ENCODE results near the gene PACS1.

The PACS1 gene

DNA sequence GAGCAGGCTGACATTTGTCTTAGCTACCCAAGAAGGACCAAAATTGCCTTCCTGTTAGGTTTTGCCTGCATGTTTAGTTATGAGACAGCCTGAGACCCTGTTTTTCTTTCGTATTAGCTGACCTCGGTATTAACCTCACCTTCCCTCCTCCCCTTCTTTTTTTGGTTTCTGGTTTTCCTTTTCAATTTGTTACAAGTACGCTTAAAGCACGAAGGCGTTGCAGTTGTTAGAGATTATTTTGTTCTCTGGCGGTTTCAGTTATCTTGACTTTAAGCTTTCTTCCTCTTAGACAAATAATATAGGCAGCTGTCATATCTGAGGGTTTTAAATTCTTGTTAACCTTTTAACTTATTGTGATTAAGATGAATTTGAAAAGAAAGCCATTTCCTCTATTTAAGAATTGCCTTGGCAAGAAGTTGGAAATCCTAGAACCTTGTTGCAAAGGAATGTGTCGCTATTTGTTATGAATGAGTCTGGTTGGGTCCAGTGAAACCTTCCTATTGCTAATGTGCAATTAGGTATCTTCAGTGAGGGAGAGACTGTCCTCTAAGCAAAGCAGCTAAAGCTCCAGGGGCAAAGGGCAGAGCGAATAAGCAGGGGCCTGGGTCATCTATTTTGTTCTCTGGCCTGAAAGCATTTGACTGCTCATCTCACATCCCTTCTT, 45.7 kb downstream of the PACS1 start:
- DNase-seq (ENCODE audit: low spot score): no peak
- Mint-ChIP-seq H3K36me3 (ENCODE audit: low read depth) (peaks cover 2% of the 10 kb centered on the region), H3K27me3 (ENCODE audit: low read depth) (no peaks in the 10 kb centered on the region), H3K9me3 (no peaks in the 10 kb centered on the region), H3K27ac (peak overlapping the region; percentile 87), H3K4me1 (ENCODE audit: low read depth) (peaks cover 75% of the 10 kb centered on the region), H3K4me3 (peak overlapping the region; percentile 69)

DNA sequence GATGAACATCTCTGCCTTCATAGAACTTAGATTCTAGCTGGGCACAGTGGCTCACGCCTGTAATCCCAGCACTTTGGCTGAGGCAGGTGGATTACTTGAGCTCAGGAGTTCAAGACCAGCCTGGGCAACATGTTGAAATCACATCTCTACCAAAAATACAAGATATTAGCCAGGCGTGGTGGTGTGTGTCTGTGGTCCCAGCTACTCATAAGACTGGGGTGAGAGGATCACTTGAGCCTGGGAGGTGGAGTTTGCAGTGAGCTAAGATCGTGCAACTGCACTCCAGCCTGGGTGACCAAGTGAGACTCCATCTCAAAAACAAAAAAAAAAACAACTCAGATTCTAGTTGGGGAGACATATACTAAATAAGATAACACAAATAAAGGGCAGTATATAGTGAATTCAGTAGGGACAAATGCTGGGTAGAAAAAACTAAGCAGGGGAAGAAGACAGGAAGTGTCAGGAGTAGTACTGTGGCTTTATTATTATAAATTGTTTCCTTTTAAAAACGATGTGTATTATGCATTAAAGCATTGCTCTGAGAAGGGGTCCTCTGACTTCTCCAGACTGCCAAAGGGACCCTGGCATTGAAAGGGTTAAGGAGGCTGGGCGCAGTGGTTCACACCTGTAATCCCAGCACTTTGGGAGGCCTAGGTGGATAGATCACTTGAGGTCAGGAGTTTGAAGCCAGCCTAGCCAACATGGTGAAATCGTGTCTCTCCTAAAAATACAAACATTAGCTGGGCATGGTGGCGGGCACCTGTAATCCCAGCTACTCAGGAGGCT, 46.7 kb downstream of the PACS1 start:
- H3K9me3 Mint-ChIP-seq: no peaks in the 10 kb centered on the region
- peaks cover 3% of the 10 kb centered on the region for H3K36me3 Mint-ChIP-seq (ENCODE audit: low read depth)
- H3K27me3 Mint-ChIP-seq (ENCODE audit: low read depth): no peaks in the 10 kb centered on the region
- peak overlapping the region; percentile 69 for H3K4me3 Mint-ChIP-seq
- peak overlapping the region; percentile 87 for H3K27ac Mint-ChIP-seq
- peaks cover 78% of the 10 kb centered on the region for H3K4me1 Mint-ChIP-seq (ENCODE audit: low read depth)
- no peak for DNase-seq (ENCODE audit: low spot score)

DNA sequence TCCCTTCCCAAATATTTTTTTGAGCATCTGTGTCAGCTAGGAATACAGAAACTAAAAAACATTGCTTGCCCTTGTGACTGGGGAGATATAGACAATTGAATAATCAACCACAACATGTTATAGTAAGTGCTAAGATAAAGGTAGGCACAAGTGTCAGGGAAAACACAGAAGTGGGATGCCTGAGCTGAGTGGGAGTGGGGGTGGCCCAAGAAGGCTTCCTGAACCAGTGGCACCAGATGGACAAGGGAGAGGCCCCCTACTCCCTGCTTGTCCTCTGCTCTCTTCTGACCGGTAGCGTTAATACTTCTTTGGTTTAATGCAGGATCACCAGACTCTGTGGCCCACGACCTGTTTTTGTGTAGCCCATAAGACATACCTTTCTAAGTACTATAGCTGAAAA, 48.8 kb downstream of the PACS1 start:
- Mint-ChIP-seq H3K27me3 (ENCODE audit: low read depth) (no peaks in the 10 kb centered on the region), H3K36me3 (ENCODE audit: low read depth) (peaks cover 3% of the 10 kb centered on the region), H3K4me1 (ENCODE audit: low read depth) (peaks cover 65% of the 10 kb centered on the region), H3K9me3 (no peaks in the 10 kb centered on the region), H3K27ac (peak overlapping the region; percentile 24), H3K4me3 (peak overlapping the region; percentile 53)
- DNase-seq (ENCODE audit: low spot score): no peak

GRCh38 chr11:66119348-66120133, 49.5 kb downstream of the PACS1 start:
- no peaks in the 10 kb centered on the region for H3K27me3 Mint-ChIP-seq (ENCODE audit: low read depth)
- no peak for DNase-seq (ENCODE audit: low spot score)
- no peak overlapping the region for H3K27ac Mint-ChIP-seq
- no peaks in the 10 kb centered on the region for H3K9me3 Mint-ChIP-seq
- peaks cover 5% of the 10 kb centered on the region for H3K36me3 Mint-ChIP-seq (ENCODE audit: low read depth)
- H3K4me3 Mint-ChIP-seq: peak overlapping the region; percentile 12
- H3K4me1 Mint-ChIP-seq (ENCODE audit: low read depth): peaks cover 69% of the 10 kb centered on the region

- Mint-ChIP-seq H3K27me3 (ENCODE audit: low read depth) (no peaks in the 10 kb centered on the region), H3K4me3 (no peak overlapping the region), H3K9me3 (no peaks in the 10 kb centered on the region), H3K27ac (no peak overlapping the region), H3K4me1 (ENCODE audit: low read depth) (peaks cover 72% of the 10 kb centered on the region), H3K36me3 (ENCODE audit: low read depth) (peaks cover 5% of the 10 kb centered on the region)
- DNase-seq (ENCODE audit: low spot score): no peak
Observed at GRCh38 chr11:66121466-66121865, 51.4 kb downstream of the PACS1 start.

GRCh38 chr11:66123902-66124301, 53.8 kb downstream of the PACS1 start:
- H3K27ac Mint-ChIP-seq: no peak overlapping the region
- peaks cover 5% of the 10 kb centered on the region for H3K36me3 Mint-ChIP-seq (ENCODE audit: low read depth)
- no peaks in the 10 kb centered on the region for H3K27me3 Mint-ChIP-seq (ENCODE audit: low read depth)
- H3K9me3 Mint-ChIP-seq: no peaks in the 10 kb centered on the region
- H3K4me1 Mint-ChIP-seq (ENCODE audit: low read depth): peaks cover 67% of the 10 kb centered on the region
- no peak for DNase-seq (ENCODE audit: low spot score)
- H3K4me3 Mint-ChIP-seq: no peak overlapping the region

DNA sequence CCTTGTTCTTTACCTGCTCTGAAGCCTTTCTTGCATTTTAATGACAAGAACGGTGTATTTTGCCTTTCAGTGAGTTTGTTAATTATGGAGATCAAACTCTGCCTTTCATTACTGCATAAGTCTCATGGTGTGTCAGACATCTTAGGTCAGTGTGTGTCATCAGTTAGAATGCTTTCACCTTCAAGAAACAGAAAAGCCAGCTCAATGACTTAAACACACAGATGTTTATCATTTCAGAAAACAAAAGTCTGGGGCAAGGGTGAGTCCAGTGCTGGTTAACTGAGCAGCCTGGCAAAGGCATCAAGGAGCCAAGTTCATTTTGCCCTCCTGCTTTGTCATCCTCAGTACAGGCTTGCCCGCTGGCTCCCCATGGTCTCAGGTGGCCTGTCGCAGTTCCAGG, 54.5 kb downstream of the PACS1 start:
- Mint-ChIP-seq H3K27ac (peak overlapping the region; percentile 73), H3K4me3 (peak overlapping the region; percentile 30), H3K36me3 (ENCODE audit: low read depth) (peaks cover 5% of the 10 kb centered on the region), H3K9me3 (no peaks in the 10 kb centered on the region), H3K27me3 (ENCODE audit: low read depth) (no peaks in the 10 kb centered on the region), H3K4me1 (ENCODE audit: low read depth) (peaks cover 61% of the 10 kb centered on the region)
- no peak for DNase-seq (ENCODE audit: low spot score)

DNA sequence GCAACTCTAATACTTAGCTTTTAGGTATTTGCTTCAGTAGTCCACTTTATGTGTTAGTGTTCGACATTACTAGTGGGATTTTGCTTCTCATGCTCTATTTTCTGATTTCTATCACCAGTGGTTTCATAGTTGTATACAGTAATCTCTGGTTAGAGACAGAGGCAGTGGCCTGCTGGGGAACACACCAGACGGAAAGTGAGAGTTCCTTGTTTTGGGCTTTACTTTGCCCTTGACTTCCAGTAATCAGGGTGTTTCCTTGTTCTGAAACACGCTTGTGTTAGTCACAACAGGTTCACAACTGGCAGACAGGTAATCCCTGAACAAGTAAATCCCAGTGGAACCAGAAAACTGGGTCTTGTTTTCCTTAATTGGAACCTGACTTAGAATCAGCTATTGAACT, 56.0 kb downstream of the PACS1 start:
- Mint-ChIP-seq H3K36me3 (ENCODE audit: low read depth) (peaks cover 5% of the 10 kb centered on the region), H3K27me3 (ENCODE audit: low read depth) (no peaks in the 10 kb centered on the region), H3K4me3 (peak overlapping the region; percentile 79), H3K27ac (peak overlapping the region; percentile 94), H3K4me1 (ENCODE audit: low read depth) (peaks cover 52% of the 10 kb centered on the region), H3K9me3 (no peaks in the 10 kb centered on the region)
- DNase-seq (ENCODE audit: low spot score): peak; percentile 42

DNA sequence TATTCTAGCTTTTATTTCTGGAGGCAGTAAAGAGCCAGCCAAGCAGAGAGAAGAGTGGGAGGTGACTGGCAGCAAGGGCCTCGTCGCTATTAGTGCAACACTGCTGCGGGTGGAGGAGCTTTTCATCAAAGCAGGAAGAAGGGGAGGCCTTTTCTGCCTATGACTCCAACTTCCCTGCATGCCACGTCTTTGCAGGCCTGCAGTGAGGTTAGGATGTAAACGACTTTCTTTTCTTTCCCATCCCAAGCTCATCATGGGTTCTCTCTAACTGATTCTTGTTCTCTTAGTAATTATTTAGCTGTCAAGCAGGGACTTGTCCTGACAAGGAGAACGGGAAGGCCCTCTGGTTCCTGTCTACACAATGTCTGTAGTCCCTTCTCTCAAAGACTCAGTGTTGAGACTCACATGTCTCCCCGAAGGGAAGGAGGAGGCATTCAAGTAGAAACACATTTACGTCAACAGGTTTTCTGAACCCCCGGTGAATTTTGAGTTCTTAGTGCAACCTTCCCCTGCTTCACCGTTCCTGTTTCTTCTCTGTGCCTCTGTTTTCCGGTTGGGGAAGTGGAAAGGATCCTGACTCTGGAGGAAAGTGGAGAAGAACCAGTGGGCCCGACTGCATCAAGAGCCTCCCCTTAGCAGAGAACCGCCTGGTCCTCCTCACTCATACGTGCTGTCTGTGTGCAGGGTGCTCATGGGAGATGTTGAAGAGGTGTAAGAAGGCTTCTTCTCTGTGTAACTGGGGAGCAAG, 56.9 kb downstream of the PACS1 start:
- Mint-ChIP-seq H3K4me3 (peak overlapping the region; percentile 79), H3K27ac (peak overlapping the region; percentile 94), H3K9me3 (no peaks in the 10 kb centered on the region), H3K4me1 (ENCODE audit: low read depth) (peaks cover 46% of the 10 kb centered on the region), H3K27me3 (ENCODE audit: low read depth) (no peaks in the 10 kb centered on the region), H3K36me3 (ENCODE audit: low read depth) (peaks cover 2% of the 10 kb centered on the region)
- peak; percentile 55 for DNase-seq (ENCODE audit: low spot score)

GRCh38 chr11:66130978-66131377, 60.9 kb downstream of the PACS1 start:
- Mint-ChIP-seq H3K4me3 (no peak overlapping the region), H3K27ac (no peak overlapping the region)

GRCh38 chr11:66131937-66132632, 62.0 kb downstream of the PACS1 start:
- Mint-ChIP-seq H3K4me1 (ENCODE audit: low read depth) (peaks cover 27% of the 10 kb centered on the region), H3K9me3 (no peaks in the 10 kb centered on the region), H3K4me3 (no peak overlapping the region), H3K27ac (no peak overlapping the region), H3K36me3 (ENCODE audit: low read depth) (no peaks in the 10 kb centered on the region), H3K27me3 (ENCODE audit: low read depth) (no peaks in the 10 kb centered on the region)
- DNase-seq (ENCODE audit: low spot score): no peak

More at GRCh38 chr11:66130978-66131377, 60.9 kb downstream of the PACS1 start:
- H3K27me3 Mint-ChIP-seq (ENCODE audit: low read depth): no peaks in the 10 kb centered on the region
- H3K9me3 Mint-ChIP-seq: no peaks in the 10 kb centered on the region
- peaks cover 30% of the 10 kb centered on the region for H3K4me1 Mint-ChIP-seq (ENCODE audit: low read depth)
- DNase-seq (ENCODE audit: low spot score): no peak
- no peaks in the 10 kb centered on the region for H3K36me3 Mint-ChIP-seq (ENCODE audit: low read depth)

DNA sequence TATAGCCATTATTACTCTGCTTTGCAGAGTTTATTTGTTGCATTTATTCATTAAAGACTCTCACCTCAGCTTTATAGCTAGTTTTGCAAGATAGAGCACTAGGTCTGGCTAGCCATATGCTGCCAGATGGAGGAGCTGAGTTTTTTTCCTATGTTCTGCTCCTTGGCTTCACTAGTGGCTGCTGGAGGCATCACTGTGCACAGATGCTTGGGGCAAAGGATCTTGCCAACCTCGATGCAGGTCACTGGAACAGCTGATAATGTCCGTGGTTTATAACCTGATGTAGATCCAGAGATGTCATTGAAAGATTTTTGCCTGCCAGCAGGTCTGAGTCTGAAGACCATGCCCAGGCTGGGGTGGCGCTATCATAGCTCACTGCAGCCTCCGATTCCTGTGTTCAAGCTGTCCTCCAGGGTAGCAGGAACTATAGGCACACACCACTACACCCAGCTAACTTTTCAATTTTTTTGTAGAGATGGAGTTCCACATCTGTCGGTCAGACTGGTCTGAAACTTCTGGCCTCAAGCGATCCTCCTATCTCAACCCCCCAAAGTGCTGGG, 63.2 kb downstream of the PACS1 start:
- no peak overlapping the region for H3K4me3 Mint-ChIP-seq
- no peak overlapping the region for H3K27ac Mint-ChIP-seq
- H3K9me3 Mint-ChIP-seq: no peaks in the 10 kb centered on the region
- H3K27me3 Mint-ChIP-seq (ENCODE audit: low read depth): no peaks in the 10 kb centered on the region
- no peaks in the 10 kb centered on the region for H3K36me3 Mint-ChIP-seq (ENCODE audit: low read depth)
- DNase-seq (ENCODE audit: low spot score): no peak
- peaks cover 23% of the 10 kb centered on the region for H3K4me1 Mint-ChIP-seq (ENCODE audit: low read depth)

DNA sequence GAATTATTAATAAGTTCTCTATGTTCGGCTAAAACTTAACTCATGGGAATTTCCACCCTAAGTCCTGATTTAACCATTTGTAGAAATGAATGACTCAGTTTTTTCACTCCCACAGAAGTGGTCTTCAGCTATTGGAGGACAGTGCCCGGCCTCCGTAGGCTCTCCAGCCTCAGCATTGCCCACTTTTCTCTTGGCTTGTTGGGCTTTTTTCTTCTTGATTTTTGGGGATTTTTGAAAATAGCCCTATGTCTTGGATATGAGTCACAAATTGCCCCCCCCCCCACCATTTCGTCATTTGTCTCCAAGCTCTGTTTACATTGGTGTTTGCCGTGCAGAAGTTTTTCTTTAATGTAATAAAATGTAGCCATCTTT, 66.7 kb downstream of the PACS1 start:
- H3K4me1 Mint-ChIP-seq (ENCODE audit: low read depth): peaks cover 28% of the 10 kb centered on the region
- no peak for DNase-seq (ENCODE audit: low spot score)
- H3K27ac Mint-ChIP-seq: no peak overlapping the region
- H3K36me3 Mint-ChIP-seq (ENCODE audit: low read depth): no peaks in the 10 kb centered on the region
- no peaks in the 10 kb centered on the region for H3K9me3 Mint-ChIP-seq
- no peaks in the 10 kb centered on the region for H3K27me3 Mint-ChIP-seq (ENCODE audit: low read depth)
- H3K4me3 Mint-ChIP-seq: no peak overlapping the region
